ENCODE results near the gene DPP6.

DNA sequence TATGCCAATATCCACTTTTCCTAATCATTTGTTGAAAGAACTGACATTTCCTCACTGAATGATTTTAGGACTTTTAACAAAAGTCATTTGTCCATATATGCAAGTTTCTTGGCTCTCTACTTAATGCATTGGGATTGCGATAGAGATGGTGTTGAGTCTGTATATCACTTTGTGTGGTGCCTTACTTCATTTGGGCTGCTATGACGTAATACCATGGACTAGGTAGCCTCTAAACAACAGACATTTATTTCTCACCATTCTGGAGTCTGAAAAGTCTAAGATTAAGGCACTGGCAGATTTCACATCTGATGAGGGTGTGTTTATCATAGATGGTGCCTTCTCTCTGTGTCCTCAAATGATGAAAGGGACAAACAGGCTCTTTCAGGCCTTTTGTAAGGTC is 342.6 kb downstream of the DPP6 start:
- TF ChIP-seq, protein P1, sequence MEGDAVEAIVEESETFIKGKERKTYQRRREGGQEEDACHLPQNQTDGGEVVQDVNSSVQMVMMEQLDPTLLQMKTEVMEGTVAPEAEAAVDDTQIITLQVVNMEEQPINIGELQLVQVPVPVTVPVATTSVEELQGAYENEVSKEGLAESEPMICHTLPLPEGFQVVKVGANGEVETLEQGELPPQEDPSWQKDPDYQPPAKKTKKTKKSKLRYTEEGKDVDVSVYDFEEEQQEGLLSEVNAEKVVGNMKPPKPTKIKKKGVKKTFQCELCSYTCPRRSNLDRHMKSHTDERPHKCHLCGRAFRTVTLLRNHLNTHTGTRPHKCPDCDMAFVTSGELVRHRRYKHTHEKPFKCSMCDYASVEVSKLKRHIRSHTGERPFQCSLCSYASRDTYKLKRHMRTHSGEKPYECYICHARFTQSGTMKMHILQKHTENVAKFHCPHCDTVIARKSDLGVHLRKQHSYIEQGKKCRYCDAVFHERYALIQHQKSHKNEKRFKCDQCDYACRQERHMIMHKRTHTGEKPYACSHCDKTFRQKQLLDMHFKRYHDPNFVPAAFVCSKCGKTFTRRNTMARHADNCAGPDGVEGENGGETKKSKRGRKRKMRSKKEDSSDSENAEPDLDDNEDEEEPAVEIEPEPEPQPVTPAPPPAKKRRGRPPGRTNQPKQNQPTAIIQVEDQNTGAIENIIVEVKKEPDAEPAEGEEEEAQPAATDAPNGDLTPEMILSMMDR (IDR thresholded peaks at IDR 0.05 in 4 of 5, conservative IDR thresholded peaks at IDR 0.05 in 1 of 5): no peak
- no peak for TF ChIP-seq POLR2A (IDR thresholded peaks at IDR 0.05)
